Measurements from ENCODE around the gene TRPC6.

Gene TRPC6

GRCh38 chr11:101612481-101612880 is 28.7 kb upstream of the TRPC6 start:
- H3K27me3 ChIP-seq (ENCODE audit: insufficient read depth, poor library complexity, severe bottlenecking): no peaks in the 10 kb centered on the region
- no peaks in the 10 kb centered on the region for H3K36me3 ChIP-seq (ENCODE audit: low read depth)
- no peak for DNase-seq (ENCODE audit: low spot score)
- H3K4me1 ChIP-seq (ENCODE audit: insufficient read depth, poor library complexity, severe bottlenecking): peaks cover 4% of the 10 kb centered on the region
- no peaks in the 10 kb centered on the region for H3K9me3 ChIP-seq (ENCODE audit: severe bottlenecking)
- no peak for TF ChIP-seq CTCF (IDR thresholded peaks at IDR 0.05; ENCODE audit: poor library complexity, severe bottlenecking)
- no peak overlapping the region for H3K27ac ChIP-seq (ENCODE audit: poor library complexity, severe bottlenecking)
- no peak for ATAC-seq (ENCODE audit: low read depth)
- H3K4me3 ChIP-seq (ENCODE audit: severe bottlenecking): no peak overlapping the region

- no peak overlapping the region for H3K4me3 ChIP-seq (ENCODE audit: severe bottlenecking)
- no peaks in the 10 kb centered on the region for H3K4me1 ChIP-seq (ENCODE audit: insufficient read depth, poor library complexity, severe bottlenecking)
- no peaks in the 10 kb centered on the region for H3K36me3 ChIP-seq (ENCODE audit: low read depth)
- ATAC-seq (ENCODE audit: low read depth) (no peak), DNase-seq (ENCODE audit: low spot score) (no peak)
- TF ChIP-seq CTCF (IDR thresholded peaks at IDR 0.05; ENCODE audit: poor library complexity, severe bottlenecking): no peak
- no peak overlapping the region for H3K27ac ChIP-seq (ENCODE audit: poor library complexity, severe bottlenecking)
- no peaks in the 10 kb centered on the region for H3K9me3 ChIP-seq (ENCODE audit: severe bottlenecking)
- no peaks in the 10 kb centered on the region for H3K27me3 ChIP-seq (ENCODE audit: insufficient read depth, poor library complexity, severe bottlenecking)
Observed at GRCh38 chr11:101600924-101601323, 17.1 kb upstream of the TRPC6 start.

- DNase-seq (ENCODE audit: low spot score): no peak
- Histone ChIP-seq H3K4me3 (ENCODE audit: severe bottlenecking) (no peak overlapping the region), H3K27ac (ENCODE audit: poor library complexity, severe bottlenecking) (no peak overlapping the region), H3K9me3 (ENCODE audit: severe bottlenecking) (no peaks in the 10 kb centered on the region), H3K4me1 (ENCODE audit: insufficient read depth, poor library complexity, severe bottlenecking) (no peaks in the 10 kb centered on the region), H3K27me3 (ENCODE audit: insufficient read depth, poor library complexity, severe bottlenecking) (peaks cover 29% of the 10 kb centered on the region), H3K36me3 (ENCODE audit: low read depth) (no peaks in the 10 kb centered on the region)
- no peak for TF ChIP-seq CTCF (IDR thresholded peaks at IDR 0.05; ENCODE audit: poor library complexity, severe bottlenecking)
- no peak for ATAC-seq (ENCODE audit: low read depth)
Observed at GRCh38 chr11:101586965-101587364, 3.2 kb upstream of the TRPC6 start.

GRCh38 chr11:101584655-101585054 is 848 bp upstream of the TRPC6 start:
- no peak for ATAC-seq (ENCODE audit: low read depth)
- DNase-seq (ENCODE audit: low spot score): no peak
- H3K27me3 ChIP-seq (ENCODE audit: insufficient read depth, poor library complexity, severe bottlenecking): peaks cover 41% of the 10 kb centered on the region

More at GRCh38 chr11:101584655-101585054, 848 bp upstream of the TRPC6 start:
- no peak overlapping the region for H3K4me3 ChIP-seq (ENCODE audit: severe bottlenecking)
- H3K4me1 ChIP-seq (ENCODE audit: insufficient read depth, poor library complexity, severe bottlenecking): no peaks in the 10 kb centered on the region
- H3K36me3 ChIP-seq (ENCODE audit: low read depth): no peaks in the 10 kb centered on the region
- no peak for TF ChIP-seq CTCF (IDR thresholded peaks at IDR 0.05; ENCODE audit: poor library complexity, severe bottlenecking)
- H3K9me3 ChIP-seq (ENCODE audit: severe bottlenecking): no peaks in the 10 kb centered on the region
- H3K27ac ChIP-seq (ENCODE audit: poor library complexity, severe bottlenecking): no peak overlapping the region
